ENCODE data around the gene OR2V1.

DNA sequence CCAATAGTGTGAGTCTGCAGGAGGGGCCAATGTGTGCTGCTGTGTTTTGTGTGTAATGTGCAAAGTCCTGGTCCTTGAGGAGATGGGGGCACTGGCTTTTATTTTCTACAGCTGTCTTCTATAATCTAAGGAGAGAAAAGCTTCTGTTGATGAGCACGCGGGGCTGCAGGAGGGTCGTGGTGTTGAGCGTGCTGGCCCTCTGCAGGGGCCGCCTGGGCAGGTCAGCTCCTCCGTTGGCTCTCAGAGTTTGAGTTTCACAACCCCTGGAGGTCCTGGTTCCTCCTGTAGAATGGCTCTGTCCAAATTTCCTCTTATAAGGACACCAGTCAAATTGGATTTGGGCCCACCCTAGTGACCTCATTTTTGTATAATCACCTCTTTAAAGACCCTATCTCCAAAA is 12.6 kb downstream of the OR2V1 start:
- TF ChIP-seq, protein P1, sequence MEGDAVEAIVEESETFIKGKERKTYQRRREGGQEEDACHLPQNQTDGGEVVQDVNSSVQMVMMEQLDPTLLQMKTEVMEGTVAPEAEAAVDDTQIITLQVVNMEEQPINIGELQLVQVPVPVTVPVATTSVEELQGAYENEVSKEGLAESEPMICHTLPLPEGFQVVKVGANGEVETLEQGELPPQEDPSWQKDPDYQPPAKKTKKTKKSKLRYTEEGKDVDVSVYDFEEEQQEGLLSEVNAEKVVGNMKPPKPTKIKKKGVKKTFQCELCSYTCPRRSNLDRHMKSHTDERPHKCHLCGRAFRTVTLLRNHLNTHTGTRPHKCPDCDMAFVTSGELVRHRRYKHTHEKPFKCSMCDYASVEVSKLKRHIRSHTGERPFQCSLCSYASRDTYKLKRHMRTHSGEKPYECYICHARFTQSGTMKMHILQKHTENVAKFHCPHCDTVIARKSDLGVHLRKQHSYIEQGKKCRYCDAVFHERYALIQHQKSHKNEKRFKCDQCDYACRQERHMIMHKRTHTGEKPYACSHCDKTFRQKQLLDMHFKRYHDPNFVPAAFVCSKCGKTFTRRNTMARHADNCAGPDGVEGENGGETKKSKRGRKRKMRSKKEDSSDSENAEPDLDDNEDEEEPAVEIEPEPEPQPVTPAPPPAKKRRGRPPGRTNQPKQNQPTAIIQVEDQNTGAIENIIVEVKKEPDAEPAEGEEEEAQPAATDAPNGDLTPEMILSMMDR (IDR thresholded peaks at IDR 0.05; ENCODE audit: low read depth, low read length) = no peak
- TF ChIP-seq EZH2phosphoT487 (IDR thresholded peaks at IDR 0.05; ENCODE audit: low read depth) = no peak

All from OCI-LY3 (cell line).